Heart right ventricle (tissue), 16 donors: ENCODE measurements around the gene KCNQ1. TPM values are rescaled to one million over a fixed set of nuclear protein-coding genes. Genes with fewer than 3 reads are reported as not detected.

Experiments used
- ATAC-seq, 8 donors: fragments of 200-7000 bp; cut with Tn5 transposase; one replicate each; pipeline ENCODE4 v1.9.1; 2020; ENCODE audit warnings: mild to moderate bottlenecking in 8 of 8, moderate library complexity in 8 of 8, moderate number of reproducible peaks in 1 of 8
- DNase-seq, 2 donors: peaks; one replicate each; pipeline ENCODE4 v3.0.0-alpha.2; 2020
- H3K27ac ChIP-seq, 10 donors: fragments of 200-600 bp; sonication (generic) in 2 of 10; one replicate each; pipeline versions ENCODE4 v1.5.0 to v1.8.0; 2020 to 2022; ENCODE audit warnings: mild to moderate bottlenecking in 3 of 10
- H3K27me3 ChIP-seq, 7 donors: fragments of 200-600 bp; one replicate each; pipeline ENCODE4 v1.8.0; 2021 to 2022; ENCODE audit warnings: mild to moderate bottlenecking in 2 of 7
- H3K36me3 ChIP-seq, 9 donors: fragments of 200-600 bp; sonication (generic) in 1 of 9; one replicate each; pipeline versions ENCODE4 v1.5.0 to v1.8.0; 2020 to 2022; ENCODE audit warnings: mild to moderate bottlenecking in 2 of 9
- H3K4me1 ChIP-seq, 9 donors: fragments of 200-600 bp; sonication (generic) in 1 of 9; one replicate each; pipeline versions ENCODE4 v1.5.0 to v1.8.0; 2020 to 2022; ENCODE audit warnings: mild to moderate bottlenecking in 4 of 9
- H3K4me3 ChIP-seq, 10 donors: fragments of 200-600 bp; sonication (generic) in 2 of 10; one replicate each; pipeline versions ENCODE4 v1.5.0 to v1.8.0; 2020 to 2022; ENCODE audit warnings: mild to moderate bottlenecking in 7 of 10, moderate library complexity in 2 of 10
- H3K9me3 ChIP-seq, 11 donors: fragments of 200-600 bp in 10 of 11; sonication (generic) in 2 of 11; one replicate each; pipeline versions ENCODE4 v1.5.0 to v1.8.0; 2013 to 2022; ENCODE audit warnings: mild to moderate bottlenecking in 2 of 11, control low read depth in 1 of 11, moderate library complexity in 1 of 11
- WGBS, 2 donors: extraction: QIAGEN DNeasy Blood & Tissue Kit; methylation state at CpG; one replicate each; pipeline ENCODE4 v1.1.7; 2013; ENCODE audit warnings: inconsistent platforms in 1 of 2; 5-methylcytosine and 5-hydroxymethylcytosine counted together
- intact Hi-C, 10 donors: fragments of 100-400 bp; cut with DNase I; formaldehyde crosslinking; loops; one replicate each; pipeline versions ENCODE4 v1.11.1 to v1.14.2; 2022
- polyA plus RNA-seq, 2 donors: library from polyadenylated mRNA; stranded (reverse); fragments of 200-250 nt; gene quantifications; one replicate each; pipeline ENCODE4 v1.2.3, GENCODE V29; 2013
- total RNA-seq, 10 donors: library from RNA; stranded (reverse); fragmentation: NEBNext Ultra II Directional in 3 of 10; extraction: Animal tissue kit (Norgen Biotek cat#: 25700) in 3 of 10; gene quantifications; one replicate each; pipeline versions ENCODE4 v1.2.1 to v1.2.4, GENCODE V29; 2021 to 2023
- TF ChIP-seq, protein P1 (sequence below), 9 donors: fragments of 200-600 bp; sonication (generic) in 2 of 9; IDR thresholded peaks; one replicate each; pipeline versions ENCODE4 v1.5.0 to v1.8.0; 2021 to 2022; ENCODE audit warnings: antibody characterized with exemption in 9 of 9, mild to moderate bottlenecking in 5 of 9, moderate library complexity in 1 of 9
- donor health status: Arrhythmogenic right ventricular cardiomyopathy.
- donor health status: ischemic (EF 13 %, LVEDD 7.1; RV severe dilation, severe dysfunction).
- donor health status: healthy with polysubstance abuse.
- donor health status: DM: no; HTN: yes; CAD: no.
- donor health status: DM: no; HTN: no; CAD: no.
- donor health status: ischemic (EF 25% LVEDD 6.9; RV normal size, moderate dysfunction).
- donor health status: ischemic (EF 25% LVEDD 5.7; RV mildly dilated, moderate dysfunction).
- donor health status: healthy.
- donor health status: DM: yes; HTN: yes; CAD: no.
- donor health status: Ischemic cardiomyopathy.
- donor health status: ischemic (EF 35%, LVEDD 5.7; RV mildly dilated, moderate dysfunction).
- donor health status: nonischemic (EF 11% LVEDD 7.7; RV severe dilation, severe dysfunction).
- donor health status: DM: yes; HTN: yes; CAD: no.
- donor health status: PGD.
- donor health status: ischemic (EF 29% LVEDD 5.4; RV normal size, mild dysfunction).
- donor health status: nonischemic (EF 23%, LVEDD 6.1; RV moderate dilation, normal function).

The KCNQ1 gene
- total and polyA plus RNA-seq, 12 donors, result 19.9 to 48.2 (median 33.7) TPM

- TF ChIP-seq, protein P1, sequence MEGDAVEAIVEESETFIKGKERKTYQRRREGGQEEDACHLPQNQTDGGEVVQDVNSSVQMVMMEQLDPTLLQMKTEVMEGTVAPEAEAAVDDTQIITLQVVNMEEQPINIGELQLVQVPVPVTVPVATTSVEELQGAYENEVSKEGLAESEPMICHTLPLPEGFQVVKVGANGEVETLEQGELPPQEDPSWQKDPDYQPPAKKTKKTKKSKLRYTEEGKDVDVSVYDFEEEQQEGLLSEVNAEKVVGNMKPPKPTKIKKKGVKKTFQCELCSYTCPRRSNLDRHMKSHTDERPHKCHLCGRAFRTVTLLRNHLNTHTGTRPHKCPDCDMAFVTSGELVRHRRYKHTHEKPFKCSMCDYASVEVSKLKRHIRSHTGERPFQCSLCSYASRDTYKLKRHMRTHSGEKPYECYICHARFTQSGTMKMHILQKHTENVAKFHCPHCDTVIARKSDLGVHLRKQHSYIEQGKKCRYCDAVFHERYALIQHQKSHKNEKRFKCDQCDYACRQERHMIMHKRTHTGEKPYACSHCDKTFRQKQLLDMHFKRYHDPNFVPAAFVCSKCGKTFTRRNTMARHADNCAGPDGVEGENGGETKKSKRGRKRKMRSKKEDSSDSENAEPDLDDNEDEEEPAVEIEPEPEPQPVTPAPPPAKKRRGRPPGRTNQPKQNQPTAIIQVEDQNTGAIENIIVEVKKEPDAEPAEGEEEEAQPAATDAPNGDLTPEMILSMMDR (IDR thresholded peaks at IDR 0.05), result no peak
- H3K36me3 ChIP-seq, result no peaks in the 10 kb centered on the region
- peaks cover 14 to 62% (median 32%) of the 10 kb centered on the region in 9 donors for H3K4me1 ChIP-seq
- WGBS, 2 donors, result 78 to 82% methylated on average over 23 of the region's 23 CpGs
- no peak for DNase-seq
- H3K4me3 ChIP-seq, result peak overlapping the region in 1 of 10 donors; percentile 14
- intact Hi-C loops, result loop anchor here in 1 of 10 donors (5.0 kb wide), 1 partner anchor 46 kb away; no protein-coding TSS in a partner anchor
- H3K9me3 ChIP-seq, result no peaks in the 10 kb centered on the region
- no peak for ATAC-seq
- peak overlapping the region; percentile 26 to 79 (median 68) for H3K27ac ChIP-seq
- H3K27me3 ChIP-seq, result no peaks in the 10 kb centered on the region
Observed at GRCh38 chr11:2836315-2837095, 391.7 kb downstream of the KCNQ1 start.

DNA sequence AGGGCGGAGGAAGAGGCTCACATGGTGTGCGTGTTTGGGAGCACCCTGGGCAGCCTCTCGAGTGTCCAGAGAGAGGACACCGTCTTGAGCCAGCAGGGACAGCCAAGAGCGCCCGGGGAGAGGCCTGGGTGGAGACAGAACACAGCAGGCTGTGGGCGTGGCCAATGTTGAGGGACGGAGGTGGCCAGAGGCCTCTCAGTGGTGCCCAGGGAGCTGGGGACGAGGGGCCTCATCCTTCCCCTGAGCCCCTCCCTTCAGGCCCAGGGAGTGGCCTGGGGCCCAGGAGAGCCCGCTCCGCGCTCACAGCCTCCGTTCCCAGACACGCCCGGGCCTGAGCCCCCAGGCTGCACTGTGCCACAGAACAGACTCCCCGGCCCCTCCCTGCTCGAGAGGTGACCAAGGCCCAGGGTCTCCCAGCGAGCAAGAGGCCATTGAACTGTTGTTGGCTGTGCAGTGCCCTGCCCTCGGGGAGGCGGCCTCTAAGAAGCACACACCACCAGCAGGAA lies 392.3 kb downstream of the KCNQ1 start:
- DNase-seq (peak; percentile 83 to 85), ATAC-seq (peak; percentile 71 to 92 (median 84))
- Histone ChIP-seq H3K4me3 (peak overlapping the region in 2 of 10 donors; percentile 1 to 14), H3K27ac (peak overlapping the region; percentile 24 to 79 (median 68)), H3K36me3 (no peaks in the 10 kb centered on the region), H3K4me1 (peaks cover 14 to 57% (median 29%) of the 10 kb centered on the region in 9 donors), H3K9me3 (no peaks in the 10 kb centered on the region), H3K27me3 (no peaks in the 10 kb centered on the region)
- intact Hi-C loops, result loop anchor here in 1 of 10 donors (5.0 kb wide), 1 partner anchor 45 kb away; no protein-coding TSS in a partner anchor
- WGBS, 2 donors, result 33 to 36% methylated on average over 20 of the region's 20 CpGs
- TF ChIP-seq, protein P1 (IDR thresholded peaks at IDR 0.05), result peak; percentile 28 to 59 (median 37)

DNA sequence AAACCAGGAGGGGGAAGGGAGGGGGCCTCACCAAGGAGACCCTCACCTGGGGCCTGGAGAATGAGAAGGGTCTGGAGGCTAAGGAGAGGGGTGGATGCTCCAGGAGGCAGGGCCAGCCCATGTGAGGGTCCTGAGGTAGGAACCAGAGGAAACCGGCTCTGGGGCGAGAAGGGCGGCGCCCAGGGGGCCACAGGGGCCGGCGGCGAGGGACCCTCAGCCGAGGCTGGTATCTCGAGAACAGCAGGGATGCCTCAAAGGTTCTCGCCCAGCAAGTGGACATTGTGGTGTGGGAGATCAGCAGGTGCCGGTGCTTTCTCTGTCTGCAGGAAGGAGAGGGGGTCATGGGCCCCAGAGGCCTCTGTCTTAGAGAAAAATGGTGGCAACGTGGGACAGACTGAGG lies 392.8 kb downstream of the KCNQ1 start:
- peak overlapping the region in 9 of 10 donors; percentile 24 to 79 (median 75) for H3K27ac ChIP-seq
- no peaks in the 10 kb centered on the region for H3K9me3 ChIP-seq
- H3K36me3 ChIP-seq, result no peaks in the 10 kb centered on the region
- 81 to 83% methylated on average over 12 of the region's 12 CpGs for WGBS, 2 donors
- intact Hi-C loops, result loop anchor here in 1 of 10 donors (5.0 kb wide), 1 partner anchor 45 kb away; no protein-coding TSS in a partner anchor
- no peaks in the 10 kb centered on the region for H3K27me3 ChIP-seq
- no peak for DNase-seq
- no peak overlapping the region for H3K4me3 ChIP-seq
- TF ChIP-seq, protein P1 (IDR thresholded peaks at IDR 0.05), result no peak
- peaks cover 14 to 54% (median 29%) of the 10 kb centered on the region in 9 donors for H3K4me1 ChIP-seq
- ATAC-seq, result no peak

- no peak for ATAC-seq
- no peaks in the 10 kb centered on the region for H3K9me3 ChIP-seq
- TF ChIP-seq, protein P1 (IDR thresholded peaks at IDR 0.05), result no peak
- H3K4me1 ChIP-seq, result peaks cover 14 to 54% (median 29%) of the 10 kb centered on the region in 9 donors
- no peaks in the 10 kb centered on the region for H3K36me3 ChIP-seq
- no peaks in the 10 kb centered on the region for H3K27me3 ChIP-seq
- no peak overlapping the region for H3K4me3 ChIP-seq
- whole genome bisulfite sequencing, 2 donors, result 57 to 58% methylated on average over 11 of the region's 11 CpGs
- peak overlapping the region in 8 of 10 donors; percentile 24 to 79 (median 76) for H3K27ac ChIP-seq
- no peak for DNase-seq
- intact Hi-C loops, result loop anchor here in 1 of 10 donors (5.0 kb wide), 1 partner anchor 44 kb away; no protein-coding TSS in a partner anchor
Observed at GRCh38 chr11:2838091-2838490, 393.3 kb downstream of the KCNQ1 start.
